ENCODE measurements around the gene RNF11.

The RNF11 gene

DNA sequence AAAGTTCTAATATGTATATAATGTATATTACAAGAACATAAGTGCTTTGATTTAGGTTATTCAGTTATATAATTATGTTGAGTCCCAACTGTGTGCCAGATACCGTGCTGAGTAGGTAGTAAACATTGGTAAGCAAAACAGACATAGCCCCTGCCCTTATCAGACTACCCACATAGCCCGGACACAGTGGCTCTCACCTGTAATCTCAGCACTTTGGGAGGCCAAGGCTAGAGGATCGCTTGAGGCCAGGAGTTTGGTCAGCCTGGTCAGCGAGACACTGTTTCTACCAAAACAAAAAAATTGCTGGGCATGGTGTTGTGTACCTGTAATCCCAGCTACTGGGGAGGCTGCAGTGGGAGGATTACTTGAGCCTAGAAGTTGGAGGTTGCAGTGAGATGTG, 30.7 kb downstream of the RNF11 start:
- DNase-seq, result no peak

DNA sequence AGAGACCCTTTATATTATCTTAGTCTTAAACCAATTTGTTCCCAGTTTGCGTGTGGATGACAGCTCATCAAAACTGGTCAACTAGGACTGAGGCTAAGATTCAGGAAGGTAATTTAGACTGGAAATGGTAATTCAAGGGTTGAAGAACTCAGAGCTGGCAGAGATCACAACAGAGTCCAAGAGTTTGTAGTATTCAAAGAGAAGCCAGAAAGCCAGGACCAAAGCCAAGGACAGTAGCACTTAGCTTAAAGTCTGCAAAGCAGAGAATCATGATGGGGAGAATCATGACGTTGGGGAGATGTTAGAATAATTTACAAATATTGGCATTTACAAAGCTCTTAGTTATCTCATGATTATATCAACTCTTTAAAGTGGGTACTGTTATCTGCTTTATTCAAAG, 32.6 kb downstream of the RNF11 start:
- no peak for DNase-seq

DNA sequence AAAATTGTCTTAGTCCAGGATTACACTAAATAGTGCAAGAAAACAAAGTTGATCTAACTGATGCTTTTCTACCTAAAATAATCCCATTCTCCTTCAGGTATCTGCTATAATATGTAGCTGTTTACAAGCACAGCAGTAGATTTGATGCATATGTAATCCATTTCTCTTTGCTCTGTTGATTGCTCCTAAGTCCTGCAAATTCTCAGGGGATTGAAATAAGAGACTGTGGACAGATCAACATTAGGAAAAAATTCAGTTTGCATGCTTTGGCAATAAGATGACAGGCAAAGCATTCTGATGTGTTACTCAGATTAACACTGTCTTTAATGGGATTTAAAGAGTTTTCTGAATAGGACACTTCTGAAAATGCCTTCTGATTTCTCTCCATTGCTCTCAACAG, 34.7 kb downstream of the RNF11 start:
- DNase-seq, result no peak

DNA sequence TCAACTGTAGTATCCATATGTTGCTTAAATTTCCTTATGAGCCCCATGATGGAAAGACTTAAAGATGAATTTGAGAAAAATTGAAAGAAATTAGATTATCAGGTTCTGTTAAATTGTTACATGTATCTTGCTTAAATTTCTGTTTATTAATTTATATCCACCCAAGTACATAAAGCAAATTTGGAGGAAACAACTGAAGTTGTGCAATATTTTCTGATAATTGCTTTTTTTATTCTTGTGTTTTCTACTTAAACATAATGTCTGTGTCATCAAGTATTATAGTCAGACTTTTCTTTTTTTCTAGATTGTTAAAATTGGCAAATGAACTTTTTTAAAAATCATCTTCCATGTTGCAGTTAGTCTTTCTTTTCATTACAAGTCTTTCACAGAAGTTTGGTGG, 36.8 kb downstream of the RNF11 start:
- no peak for DNase-seq

DNA sequence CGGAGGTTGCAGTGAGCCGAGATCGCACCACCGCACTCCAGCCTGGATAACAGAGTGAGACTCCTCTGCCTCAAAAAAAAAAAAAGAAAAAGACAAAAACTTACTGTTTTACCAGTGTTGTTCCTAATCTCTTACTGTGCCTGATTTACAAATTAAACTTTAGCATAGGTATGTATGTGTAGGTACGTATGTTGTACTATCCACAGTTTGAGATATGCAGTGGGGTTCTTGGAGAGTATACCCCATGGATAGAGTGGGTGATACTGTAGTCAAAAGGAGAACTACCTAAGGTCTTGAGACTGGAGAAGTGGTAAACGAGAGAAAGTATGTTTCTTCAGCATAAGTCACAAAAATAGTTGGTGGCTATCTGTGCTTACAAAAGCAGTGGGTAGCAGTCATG, 38.6 kb downstream of the RNF11 start:
- no peak for DNase-seq

DNA sequence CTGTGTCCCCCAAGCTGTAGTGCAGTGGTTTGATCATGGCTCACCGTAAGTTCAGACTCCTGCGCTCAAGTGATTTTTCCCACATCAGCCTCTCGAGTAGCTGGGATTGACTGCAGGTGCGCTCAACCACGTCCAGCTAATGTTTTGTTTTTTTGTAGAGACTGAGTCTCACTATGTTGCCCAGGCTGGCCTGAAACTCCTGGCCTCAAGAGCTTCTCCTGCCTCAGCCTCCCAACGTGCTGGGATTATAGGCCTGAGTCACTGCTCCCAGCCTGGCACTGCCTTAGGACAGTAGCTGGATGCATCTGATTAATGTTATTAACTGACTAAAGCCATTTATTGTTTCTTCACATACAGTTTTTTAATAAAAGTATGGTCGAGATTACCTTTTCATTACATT, 40.2 kb downstream of the RNF11 start:
- no peak for DNase-seq

DNA sequence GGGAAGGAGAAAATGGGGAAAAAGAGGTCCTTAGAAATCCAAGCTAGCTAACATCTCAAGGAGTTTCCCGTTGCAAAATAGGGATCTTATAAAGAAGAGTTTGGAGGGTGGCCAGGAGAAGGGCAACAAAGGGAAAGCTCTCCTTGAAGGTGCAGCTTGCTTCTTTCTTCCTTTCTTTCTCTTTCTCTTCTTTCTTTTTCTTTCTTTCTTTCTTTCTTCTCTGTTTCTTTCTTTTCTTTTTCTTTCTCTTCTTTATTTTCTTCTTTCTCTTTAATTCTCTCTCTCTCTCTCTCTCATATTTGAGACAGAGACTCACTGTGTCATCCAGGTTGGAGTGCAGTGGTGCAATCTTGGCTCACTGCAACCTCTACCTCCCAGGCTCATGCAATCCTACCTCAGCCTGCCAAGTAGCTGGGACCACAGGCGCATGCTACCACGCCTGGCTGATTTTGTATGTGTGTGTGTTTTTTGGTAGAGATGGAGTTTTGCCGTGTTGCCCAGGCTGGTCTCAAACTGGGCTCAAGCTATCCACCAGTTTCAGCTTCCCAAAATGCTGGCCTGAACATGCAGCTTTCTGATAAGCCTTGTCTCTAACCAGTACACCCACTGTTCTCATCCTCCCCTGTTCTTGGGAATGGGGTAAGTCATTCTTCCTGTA, 44.4 kb downstream of the RNF11 start:
- no peak for DNase-seq

DNA sequence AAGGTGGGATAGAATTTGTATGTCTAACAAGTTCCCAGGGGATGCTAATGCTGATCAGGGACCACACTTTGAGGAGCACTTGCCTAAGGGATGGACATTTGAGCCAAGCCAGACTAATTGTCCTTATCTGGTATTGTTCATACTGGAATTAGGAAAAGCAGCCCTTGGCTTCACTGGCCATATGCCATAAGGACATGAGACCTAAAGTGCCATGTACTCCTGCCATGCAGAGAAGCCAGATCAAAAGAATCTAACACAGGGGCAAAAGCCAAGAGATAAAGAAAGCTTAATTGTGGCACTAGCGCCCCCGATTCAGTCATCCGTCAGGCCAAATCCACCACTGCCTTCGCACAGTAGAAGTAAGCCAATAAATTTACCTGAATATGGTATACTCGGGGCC, 45.7 kb downstream of the RNF11 start:
- DNase-seq, result no peak

DNA sequence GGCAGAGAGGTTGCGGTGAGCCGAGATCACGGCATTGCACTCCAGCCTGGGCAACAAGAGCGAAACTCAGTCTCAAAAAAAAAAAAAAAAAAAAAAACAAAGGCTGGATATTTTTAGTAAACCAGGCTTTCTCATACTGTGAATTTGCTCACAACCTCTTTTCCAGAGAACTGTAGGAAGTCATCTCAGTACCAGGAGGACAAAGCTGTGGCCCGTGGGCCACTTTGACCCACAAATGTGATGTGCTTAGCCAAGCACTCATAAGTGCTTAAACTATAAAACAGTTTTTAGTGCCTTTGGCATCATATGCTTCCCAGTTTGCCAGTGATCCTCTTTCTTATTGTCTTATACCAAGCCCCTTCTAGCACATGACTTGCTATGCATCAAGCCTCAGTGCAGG, 46.5 kb downstream of the RNF11 start:
- DNase-seq, result no peak

DNA sequence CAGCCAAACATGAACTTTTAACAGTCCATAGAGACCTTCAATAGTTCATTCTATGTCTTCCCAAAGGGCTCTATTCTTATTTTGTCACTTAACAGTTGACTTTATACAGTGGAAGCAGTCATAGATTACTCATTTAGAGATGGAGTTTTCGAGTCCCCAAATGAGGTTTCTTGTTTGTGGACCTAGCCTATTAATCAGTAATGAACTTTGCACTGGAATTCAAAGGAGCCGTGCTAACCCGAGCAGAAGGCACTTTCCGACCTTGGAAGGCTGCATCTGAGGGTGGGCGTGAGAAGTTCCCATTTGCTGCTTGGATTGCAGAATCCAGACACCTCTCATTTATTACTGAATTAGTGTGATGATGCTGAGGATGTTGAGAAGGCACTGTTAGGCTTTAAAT, 47.9 kb downstream of the RNF11 start:
- no peak for DNase-seq

DNA sequence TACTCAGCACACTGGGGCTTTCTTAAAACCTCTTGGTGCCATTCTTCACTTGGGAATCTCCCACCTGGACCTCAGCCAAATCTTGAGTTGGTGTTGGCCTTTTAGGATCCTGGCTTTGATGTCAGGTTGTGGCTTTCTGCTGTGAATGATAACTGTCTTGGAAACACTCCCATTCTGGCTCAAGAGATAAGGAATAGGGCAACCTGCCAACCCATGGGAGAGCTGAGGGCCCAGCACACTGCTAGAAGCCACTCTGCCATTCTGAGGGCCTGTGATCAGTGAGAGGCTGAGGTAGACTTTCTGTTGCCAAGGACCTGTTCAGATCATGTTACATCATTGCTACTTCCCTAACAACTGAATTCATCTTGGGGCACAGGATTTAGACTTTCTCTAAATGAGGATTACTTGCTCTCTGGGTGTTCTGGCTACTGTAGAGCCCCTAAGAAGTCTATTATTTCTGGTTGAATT, 48.4 kb downstream of the RNF11 start:
- DNase-seq, result no peak

DNA sequence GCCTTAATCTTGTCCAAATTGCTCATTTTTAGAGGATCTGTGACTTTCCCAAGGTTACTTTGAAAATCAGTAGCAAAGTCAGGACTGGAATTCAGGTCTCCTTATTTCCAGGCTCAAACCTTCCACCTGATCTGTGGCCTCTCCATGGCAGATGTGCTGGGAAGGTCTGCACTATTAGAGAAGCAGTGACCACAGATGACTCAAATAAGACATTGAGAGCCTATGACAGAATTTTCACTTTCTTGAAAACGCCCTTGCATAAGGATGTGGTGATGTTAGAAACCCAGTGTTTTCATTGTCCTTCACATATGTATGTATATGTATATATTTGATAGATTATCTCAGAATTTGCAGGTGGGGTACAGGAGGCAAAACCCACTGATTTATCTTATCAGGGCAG, 49.0 kb downstream of the RNF11 start:
- DNase-seq, result no peak

DNA sequence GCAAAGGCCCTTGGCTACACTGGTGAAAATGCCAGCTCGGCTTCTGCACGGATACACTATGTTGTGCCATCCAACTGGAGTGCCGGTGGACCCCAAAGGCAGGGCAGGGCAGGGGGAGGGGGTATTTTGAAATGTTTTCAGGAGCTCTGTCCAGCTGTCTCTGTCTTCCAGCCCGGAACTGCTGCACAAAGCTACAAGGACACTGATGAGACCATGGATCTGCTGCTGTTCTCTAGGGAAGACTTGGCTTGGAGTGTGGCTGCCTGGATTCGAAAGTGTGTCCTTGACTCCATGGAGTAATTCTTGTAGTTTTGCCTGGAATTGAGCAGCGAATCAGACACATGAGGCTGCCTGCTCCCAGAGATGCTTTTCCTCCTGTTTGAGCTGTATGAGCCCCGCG, 51.9 kb downstream of the RNF11 start:
- no peak for DNase-seq

DNA sequence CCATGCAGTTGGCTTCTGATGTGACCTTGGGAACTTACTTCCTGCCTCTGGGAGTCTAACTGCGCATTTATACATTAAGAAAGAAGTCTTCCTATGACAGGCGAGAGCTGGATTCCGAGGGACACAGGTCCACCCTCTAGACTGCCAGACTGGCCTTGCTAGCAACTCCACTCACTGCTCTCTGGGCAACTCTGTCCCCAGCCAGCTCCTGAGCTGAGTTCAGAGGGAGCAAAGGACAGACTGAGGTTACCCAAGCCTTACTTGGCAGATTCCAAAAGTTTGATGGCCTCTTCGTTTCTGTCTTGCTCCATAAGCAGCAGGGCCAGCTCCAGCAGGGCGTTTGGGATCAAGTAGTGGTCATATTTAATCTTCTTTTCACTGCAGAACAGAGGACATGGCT, 52.5 kb downstream of the RNF11 start:
- DNase-seq, result no peak

DNA sequence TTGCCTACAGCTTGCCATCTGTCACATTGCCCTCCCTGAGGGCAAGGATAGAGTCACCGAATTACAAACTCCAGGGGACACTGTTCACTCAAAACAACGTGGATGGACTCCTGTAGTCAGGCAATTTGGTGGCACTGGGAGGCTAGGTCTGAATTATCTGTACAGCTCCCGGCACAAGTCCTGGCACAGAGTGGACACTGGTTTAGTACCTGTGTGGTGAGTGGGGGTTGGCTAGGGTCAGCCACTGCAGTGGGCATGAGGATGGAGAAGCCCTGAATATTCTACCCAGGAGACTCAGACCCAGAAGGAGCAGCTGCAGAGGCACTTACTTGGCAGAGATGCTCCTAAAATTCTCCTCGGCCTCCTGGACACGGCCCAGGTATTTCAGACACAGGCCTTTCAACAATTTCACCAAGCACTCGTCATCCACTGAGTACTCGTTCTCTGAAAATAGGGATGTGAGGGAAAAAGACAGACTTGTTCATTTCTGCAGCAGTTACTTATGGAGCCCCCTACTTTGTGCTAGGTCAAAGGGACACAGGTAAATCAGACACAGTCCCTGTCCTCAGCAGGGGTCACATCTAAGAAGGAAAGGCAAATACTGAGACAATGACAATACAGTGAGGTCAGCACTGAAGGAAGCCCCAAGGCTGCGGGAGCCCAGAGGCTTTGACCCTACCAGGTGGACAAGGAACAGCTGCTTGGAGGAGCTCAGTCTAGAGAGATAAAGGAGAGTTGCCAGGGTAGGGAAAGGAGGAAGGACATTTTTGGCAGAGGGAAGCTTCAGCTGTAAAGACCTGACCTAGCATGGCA, 53.8 kb downstream of the RNF11 start:
- no peak for DNase-seq

DNA sequence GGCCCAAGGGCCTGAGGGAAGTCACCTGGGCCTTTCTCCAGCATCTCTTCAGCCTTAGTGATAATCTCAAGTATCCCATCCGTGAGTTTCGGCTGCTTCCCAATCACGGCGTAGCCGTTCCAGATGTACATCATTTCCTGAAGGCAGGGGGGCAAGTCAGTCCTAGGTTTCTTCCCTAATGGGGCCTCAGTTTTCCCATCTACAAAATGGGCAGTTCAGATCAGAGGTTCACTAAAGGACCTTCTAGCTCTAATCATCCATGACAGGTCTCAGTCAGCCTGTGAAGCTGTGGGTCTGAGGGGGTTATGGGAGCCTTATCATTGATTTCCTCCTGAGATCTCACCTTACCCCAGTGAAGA, 54.4 kb downstream of the RNF11 start:
- no peak for DNase-seq

DNA sequence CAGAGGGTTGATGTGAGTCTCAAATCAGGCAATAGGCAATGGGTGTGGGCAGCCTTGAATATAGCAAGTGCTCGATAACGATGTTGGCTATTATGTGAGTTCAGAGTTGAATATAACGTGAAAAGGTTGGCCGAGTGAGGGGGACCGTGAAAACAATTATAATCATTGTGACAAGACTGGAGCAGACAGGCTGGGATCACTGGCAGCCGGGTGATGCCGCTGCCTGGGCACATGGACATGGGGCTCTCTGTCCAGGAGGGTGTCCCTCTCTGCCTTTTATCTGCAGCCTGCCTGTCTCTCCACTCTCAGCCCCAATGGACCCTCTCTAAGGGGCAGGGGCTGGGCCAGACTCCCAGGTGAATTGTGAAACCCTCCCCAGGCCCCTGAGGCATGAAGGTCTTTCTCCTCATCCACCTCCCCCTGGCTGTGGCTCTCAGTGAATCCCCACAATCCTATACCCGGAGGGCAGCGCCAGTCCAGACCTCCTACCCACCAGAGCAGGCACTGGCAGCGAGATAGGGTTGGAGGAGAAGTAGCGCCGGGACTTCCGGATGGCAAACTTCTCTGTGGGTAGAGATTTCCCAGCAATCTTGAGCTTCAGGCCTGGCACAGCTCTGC, 57.9 kb downstream of the RNF11 start:
- DNase-seq, result no peak

DNA sequence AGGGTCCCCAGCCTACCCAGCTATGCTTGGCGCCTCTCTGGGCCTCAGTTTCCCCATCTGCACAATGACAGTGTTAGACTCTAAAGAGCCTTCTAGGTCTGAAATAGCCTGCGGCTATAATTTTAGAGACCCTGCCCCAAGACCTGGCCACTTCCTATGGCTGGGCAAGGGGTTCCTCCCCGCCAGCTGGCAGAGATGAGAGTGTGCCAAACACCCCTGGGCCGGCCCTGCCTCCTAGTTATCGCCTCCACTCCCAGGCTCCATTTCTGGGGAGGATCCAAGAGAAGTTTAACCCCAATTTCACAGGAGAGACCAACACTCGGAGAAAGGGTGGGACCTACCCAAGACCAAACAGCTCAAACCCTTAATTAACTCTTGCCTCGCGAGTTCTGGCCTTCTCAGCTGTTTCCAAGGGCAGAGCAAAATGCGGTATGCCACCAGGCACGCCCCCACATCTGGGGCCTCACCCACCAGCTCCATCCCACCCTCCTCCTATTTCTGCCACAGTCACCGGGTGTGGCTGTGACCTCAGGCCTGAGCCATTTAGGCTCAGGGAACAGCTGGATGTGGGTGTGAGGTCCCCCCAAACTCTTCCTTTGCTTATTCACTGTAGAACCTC, 58.6 kb downstream of the RNF11 start:
- no peak for DNase-seq

DNA sequence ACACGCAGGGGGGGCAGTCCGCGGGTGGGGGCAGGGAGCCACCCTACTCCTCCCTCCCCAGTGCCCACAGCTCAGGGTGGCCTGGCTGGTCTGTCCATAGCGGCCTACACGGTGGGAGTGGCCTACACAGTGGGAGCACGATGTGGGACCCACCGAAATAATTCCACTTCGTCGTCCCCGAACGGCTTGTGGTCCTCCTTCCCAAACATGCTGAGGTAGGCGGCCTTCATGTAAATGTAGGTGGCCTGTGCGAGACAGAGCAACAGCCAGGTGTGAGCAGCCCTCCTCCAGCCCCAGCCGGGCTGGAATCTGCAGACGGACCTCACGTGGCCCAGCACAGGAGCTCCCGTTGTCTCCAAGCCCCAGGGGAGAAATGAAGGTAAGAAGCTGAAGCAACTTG, 59.9 kb downstream of the RNF11 start:
- no peak for DNase-seq

DNA sequence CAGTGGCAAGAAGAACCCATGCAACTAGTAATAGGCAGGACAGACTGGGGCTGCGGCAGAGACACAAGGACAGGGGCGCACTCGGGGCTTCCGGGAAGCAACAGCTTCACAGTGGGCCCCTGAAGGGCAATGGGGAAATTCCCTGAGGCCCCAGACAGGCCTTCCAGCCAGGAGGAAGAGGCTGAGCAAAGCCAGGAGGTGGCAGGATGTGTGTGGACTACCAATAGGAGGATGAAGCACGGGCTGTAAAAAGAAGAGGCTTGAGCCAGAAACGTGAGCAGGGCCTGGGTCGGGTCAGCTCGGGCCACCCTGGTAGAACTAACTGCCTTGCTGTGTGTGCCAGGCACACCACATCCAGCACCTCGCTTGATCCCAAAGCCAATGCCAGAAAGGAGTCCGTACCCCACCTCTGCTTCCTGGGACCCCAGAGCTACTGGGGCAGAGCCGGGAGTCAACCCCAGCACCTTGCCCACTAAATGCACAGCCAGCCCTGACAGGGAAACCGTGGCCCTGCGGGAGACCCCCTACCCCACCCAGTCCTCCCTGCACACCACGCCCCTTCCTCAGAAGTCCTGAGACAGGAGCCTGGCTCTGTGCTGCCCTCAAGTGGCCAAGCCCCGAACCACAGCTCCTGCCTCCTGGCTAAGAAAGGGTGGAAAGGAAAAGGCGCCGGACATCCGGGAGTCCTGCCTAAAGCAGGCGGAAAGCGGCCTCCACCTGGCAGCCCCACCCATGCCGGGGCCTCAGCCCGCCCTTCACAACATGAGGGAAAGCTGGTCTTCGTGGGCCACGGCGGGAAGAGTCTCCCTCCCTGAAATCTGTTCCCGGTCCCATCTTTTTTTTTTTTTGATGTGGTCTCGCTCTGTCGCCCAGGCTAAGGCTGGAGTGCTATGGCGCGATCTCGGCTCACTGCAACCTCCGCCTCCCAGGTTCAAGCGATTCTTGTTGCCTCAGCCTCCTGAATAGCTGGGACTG, 60.6 kb downstream of the RNF11 start:
- peak; percentile 93 for DNase-seq

DNA sequence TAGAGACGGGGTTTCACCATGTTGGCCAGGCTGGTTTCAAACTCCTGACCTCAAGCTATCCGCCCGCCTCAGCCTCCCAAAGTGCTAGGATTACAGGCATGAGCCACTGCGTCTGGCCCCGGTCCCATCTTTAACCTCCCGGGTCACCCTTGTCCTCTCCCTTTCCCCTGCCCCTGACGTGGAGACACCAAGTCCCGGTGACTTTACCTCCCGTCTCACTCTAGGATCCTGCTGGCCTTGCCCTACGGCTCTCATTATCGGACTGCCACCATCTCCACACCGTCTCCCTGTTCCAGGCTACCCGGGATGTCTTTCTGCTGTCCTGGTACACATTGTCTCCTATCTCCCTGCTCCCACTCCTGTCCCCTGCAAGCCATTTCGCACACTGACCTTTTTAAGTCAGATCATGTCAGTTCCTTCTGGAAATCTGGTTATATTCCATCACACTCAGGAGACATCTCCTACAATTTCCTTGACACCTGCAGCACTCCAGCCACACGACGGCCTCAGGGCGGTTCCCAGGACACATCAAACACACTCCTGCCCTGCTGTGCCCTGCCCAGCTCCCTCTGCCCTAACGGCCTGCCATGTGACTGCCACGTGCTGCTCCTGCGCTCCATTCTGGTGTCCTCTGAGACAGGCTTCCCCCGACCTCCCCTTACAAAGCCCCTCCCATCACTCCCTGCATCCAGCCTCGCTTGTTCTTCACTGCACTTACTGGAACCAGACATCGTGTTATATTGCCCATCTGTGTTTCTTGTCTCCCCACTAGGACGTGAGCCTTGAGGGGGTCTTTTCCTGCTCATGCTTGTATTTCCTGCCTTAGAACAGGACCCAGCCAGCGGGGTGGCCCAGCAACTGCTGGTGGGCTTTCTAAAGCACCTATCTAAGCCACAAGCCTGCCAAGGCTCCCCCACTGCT, 61.6 kb downstream of the RNF11 start:
- DNase-seq, result no peak

DNA sequence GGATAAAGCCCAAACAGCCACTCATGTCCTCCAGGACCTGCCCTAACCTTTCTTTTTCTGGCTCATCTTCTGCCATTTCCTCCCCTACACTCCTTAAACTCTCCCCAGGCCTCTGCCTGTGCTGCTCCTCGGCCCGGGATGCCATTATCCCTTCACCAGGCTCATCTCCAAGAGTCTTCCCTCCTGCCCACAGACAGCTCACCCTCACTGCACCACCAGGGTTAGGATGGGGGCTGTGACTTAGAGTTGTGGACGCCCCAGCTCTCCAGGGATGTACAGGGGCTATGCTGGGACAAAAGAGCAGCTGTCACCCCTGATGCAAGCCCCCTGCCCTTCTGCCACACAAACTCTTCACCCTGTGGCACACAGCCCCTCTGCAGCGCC, 62.2 kb downstream of the RNF11 start:
- DNase-seq, result no peak

Measured in NCI-H82 (cell line).